Epidermal melanocyte (primary cell): ENCODE measurements around the gene ENPP3.
A peak's percentile ranks its signal among the peaks of the same experiment; 100 is the strongest.

ENCODE experiments used
- DNase-seq: peaks from one replicate; pipeline ENCODE4 v3.0.0; 2011; ENCODE audit warnings: low spot score; ENCODE audit not compliant: insufficient read length

Gene ENPP3

DNA sequence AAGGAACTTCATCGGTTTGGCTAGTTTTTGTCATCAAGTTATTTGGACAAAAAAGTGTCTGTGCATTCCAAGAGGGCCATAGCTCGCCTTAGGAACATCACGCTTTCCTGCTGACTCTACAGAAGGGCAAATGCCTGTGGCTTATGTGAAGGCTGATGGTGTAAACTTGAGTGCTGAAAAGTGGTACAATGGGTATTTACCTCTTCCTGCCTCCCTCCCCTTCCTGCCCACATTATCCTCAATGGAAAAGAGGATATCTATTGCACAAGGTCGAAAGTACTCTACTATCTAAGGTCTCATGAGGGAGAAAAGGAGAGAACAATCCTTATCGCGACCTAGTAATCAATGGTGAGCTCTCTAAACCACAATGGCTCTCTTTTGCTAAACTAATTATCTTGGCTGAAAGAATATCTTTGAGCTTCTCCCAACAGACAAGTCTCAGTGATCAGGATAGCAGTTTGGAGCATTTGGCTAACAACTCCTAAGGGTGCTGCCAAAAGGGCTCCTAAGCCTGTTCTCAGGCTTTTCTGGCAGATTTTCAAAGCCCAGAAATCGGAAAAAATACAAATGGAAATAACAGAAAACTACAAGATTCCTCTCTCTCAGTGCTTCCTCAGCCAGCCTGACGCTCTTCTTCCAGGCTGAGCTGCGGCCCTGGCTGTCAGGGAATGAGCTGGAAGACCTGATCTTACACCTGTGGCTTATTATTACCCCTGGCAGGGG is 128.1 kb downstream of the ENPP3 start:
- DNase-seq = peak; percentile 65

DNA sequence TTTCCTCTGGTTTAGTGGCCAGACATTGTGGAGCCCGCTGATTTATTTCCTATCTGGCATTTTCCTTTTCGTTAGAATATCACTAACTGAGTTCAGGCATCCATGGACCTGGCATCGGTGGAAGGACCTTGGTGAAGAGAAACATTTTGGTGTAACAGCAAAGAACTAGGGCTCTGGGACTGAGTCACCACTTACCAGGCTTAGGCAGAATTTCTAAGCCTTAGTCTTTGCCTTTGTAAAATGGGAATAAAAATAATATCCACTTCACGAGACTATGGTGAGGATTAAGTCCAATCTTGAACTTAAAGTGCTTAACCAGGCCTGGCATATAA is 128.7 kb downstream of the ENPP3 start:
- DNase-seq = no peak

- peak; percentile 53 for DNase-seq
Measured at GRCh38 chr6:131766631-131767030, 129.5 kb downstream of the ENPP3 start.

GRCh38 chr6:131768964-131769363 is 131.9 kb downstream of the ENPP3 start:
- DNase-seq = no peak

GRCh38 chr6:131769385-131770141 is 132.5 kb downstream of the ENPP3 start:
- no peak for DNase-seq

- no peak for DNase-seq
Measured at GRCh38 chr6:131770776-131771175, 133.7 kb downstream of the ENPP3 start.

DNA sequence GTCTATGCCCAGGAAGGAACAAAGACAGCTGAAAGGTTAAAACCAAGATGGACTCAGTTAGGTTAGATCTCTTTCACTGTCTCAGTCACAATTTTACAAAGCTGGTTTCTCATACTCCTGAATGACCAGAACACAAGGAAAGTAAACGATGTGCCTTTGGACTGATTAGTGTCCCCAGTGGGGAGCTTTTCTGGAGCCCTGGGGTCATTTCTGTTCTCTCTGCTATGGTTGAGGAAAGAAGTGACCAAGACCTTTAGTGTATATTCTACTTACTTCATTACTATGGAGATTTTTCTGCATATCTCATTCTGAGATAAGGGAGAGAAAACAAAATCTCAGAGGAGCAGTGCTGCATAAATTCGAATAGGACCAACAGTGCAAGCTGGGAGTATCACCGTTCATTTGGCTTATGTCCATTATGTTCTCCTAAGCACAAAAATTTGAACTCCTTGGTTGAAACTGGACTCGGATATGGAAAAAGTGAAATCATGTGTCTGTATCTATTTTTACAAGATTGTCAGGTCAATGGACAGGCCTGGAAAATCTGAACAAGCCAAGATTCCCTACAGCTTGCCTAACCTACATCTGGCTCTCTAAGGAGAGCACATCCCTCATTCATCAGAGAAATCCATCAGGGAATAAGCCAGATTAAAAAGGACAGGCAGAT is 136.3 kb downstream of the ENPP3 start:
- DNase-seq = no peak

DNA sequence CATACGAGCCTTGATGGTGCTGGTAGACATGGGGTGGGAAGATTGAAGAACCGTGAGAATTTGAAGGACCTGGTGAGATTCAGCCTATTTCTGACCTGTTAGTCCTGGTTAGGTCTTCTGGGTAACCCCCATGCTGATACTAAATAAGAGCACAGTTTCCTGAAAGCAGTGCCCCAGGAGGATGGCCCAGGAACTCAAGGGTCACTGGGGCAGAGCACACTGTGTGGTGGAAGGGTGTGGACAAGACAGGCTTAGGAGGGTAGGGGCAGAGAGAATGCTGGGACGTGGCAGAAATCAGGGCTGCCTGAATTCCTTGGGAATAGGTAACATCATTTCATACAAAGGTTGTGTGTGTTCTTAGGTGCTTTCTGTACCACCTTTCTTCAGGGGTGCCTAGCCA is 138.8 kb downstream of the ENPP3 start:
- DNase-seq = no peak

GRCh38 chr6:131776985-131777384 is 139.9 kb downstream of the ENPP3 start:
- DNase-seq = no peak

DNA sequence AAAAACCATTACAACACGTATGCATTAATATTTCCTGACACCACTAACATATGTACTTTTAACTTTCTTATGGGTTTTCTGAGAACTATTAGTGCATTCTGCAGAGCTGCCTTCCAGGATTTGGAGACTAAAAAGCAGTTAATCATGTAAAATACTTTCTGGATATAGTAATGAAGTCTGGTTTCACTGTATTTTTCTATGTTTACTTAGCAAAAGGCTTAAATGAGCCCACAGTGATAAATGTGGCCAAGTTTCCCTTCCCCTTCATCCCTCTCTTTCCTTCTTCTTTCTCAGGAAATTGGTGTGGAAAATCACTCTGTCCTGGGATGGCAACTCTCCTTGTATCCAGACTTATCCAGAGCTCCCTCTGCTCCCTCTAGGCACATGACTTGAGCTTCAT is 141.1 kb downstream of the ENPP3 start:
- DNase-seq = no peak

DNA sequence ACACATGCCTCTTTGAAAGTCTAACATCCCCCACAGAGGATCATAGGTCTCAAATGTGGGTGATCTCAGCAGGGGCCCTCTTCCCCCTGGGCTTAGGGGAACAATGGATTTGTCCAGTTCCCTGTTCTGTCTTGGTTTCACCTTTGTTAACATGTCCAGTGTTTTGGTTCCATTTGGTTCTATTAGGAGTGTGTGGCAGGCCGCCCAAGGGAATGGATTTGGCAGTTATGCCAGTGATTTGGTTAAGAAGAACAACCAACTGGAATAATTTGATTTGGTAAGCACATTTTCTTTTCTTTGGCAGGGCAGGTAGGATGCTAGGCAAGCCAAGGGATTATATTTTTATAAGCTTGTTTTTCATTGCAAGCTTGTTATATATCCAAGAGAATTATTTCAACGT is 142.2 kb downstream of the ENPP3 start:
- DNase-seq = no peak

GRCh38 chr6:131780600-131780999 is 143.5 kb downstream of the ENPP3 start:
- DNase-seq = no peak

- DNase-seq = no peak
Measured at GRCh38 chr6:131781687-131782086, 144.6 kb downstream of the ENPP3 start.

DNA sequence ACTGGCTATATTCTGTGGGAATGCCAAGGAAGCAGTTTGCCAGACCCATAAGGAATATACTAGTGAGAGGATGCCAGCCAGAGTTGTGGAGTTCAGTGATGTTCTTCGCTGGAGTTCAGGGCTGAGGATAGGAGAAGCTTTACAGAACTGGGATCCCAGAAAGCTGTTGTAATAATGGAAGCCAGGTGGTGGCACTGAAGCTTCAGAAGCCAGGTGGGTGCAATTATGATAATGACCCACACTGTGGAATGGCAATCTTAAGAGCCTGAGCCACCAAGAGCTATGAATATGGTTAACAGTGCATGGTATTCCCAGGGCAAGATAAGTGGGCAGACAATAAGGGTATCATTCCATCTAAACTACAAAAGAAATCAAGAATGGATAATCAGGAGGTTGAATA is 145.7 kb downstream of the ENPP3 start:
- DNase-seq = no peak

DNA sequence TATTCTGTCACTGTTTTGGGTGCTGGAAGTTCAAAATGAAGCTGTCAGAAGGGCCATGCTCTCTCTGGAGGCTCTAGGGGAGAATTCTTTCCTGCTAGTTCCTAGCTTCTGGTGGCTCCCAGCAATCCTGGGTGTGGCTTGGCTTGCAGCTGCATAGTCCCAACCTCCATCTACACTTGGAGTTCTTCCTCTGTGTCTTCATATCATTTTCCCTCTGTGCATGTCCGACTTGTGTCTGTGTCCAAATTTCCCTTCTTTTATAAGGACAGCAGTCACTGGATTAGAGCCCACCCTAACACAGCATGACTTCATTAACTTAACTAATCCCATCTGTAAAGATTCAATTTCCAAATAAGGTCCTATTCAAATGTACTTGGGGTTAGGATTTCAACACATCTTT is 147.5 kb downstream of the ENPP3 start:
- DNase-seq = no peak

DNA sequence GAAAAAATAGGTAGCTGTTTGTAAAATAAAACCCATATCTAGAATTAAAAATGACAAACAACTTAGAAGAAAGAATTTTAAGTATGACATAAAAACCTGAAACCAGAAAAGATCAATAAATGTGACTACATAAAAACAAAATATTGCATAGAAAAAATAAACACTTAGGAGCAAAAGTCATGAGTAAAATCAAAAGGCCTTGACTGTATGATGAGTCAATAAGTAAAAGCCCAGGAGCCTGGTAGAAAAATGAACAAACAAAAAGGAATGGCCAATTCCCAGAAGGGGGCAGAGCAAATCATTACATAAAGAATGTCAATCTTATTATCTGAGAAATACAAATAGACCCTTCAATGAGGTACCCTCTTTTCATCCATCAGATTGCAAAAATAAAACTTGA is 150.0 kb downstream of the ENPP3 start:
- DNase-seq = no peak

GRCh38 chr6:131787766-131788712 is 150.9 kb downstream of the ENPP3 start:
- no peak for DNase-seq

DNA sequence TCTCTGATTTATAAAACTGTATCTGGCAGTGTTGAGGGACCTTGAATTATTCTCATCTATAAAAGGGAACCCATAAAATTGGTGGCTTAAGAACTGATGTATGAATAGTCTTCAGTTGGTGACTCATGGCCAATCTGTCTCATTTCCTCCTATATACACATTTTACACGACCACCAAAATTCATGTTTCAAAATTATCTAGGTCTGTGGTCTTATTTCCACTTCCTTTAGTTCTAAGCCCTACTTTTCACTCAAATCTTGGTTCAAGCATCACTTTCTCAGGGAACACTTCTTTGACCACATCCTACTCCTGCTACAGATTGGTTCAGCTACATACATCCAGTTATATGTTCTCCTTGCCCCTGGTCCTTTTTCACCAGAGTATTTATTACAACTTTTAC is 152.1 kb downstream of the ENPP3 start:
- DNase-seq = no peak

- no peak for DNase-seq
Measured at GRCh38 chr6:131791476-131791875, 154.4 kb downstream of the ENPP3 start.

DNA sequence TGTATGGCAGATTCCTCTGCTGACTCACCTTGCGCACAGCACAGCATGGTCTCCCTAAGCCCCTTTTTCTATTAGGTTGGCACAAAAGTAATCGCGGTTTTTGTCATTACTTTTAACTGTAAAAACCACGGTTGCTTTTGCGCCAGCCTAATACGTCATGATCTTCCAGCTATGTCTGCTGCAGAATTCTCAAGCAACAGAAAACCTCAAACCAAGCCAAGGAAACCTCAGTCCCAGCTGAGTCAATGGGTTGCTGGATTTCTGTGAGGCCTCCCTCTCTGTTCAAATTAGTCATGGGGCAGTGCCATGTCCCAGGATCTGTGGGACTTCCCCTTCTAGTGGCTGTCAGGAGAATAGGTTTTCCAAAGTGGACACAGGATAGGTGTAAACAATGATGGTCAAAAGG is 155.0 kb downstream of the ENPP3 start:
- no peak for DNase-seq

GRCh38 chr6:131795366-131795765 is 158.3 kb downstream of the ENPP3 start:
- DNase-seq = no peak
